ENCODE data around the gene PNPLA2.

The PNPLA2 gene

GRCh38 chr11:846496-847098, 27.9 kb downstream of the PNPLA2 start:
- no peak for FAIRE-seq

GRCh38 chr11:847876-848275, 29.2 kb downstream of the PNPLA2 start:
- FAIRE-seq: no peak

GRCh38 chr11:848380-848931, 29.7 kb downstream of the PNPLA2 start:
- no peak for FAIRE-seq

- no peak for FAIRE-seq
Observed at GRCh38 chr11:849104-849824, 30.6 kb downstream of the PNPLA2 start.

- no peak for FAIRE-seq
Observed at GRCh38 chr11:849951-850774, 31.4 kb downstream of the PNPLA2 start.

- FAIRE-seq: no peak
Observed at GRCh38 chr11:850775-851763, 32.4 kb downstream of the PNPLA2 start.

- FAIRE-seq: no peak
Observed at GRCh38 chr11:852762-853161, 34.0 kb downstream of the PNPLA2 start.

- no peak for FAIRE-seq
Observed at GRCh38 chr11:853682-854448, 35.2 kb downstream of the PNPLA2 start.

- FAIRE-seq: no peak
Observed at GRCh38 chr11:854601-855329, 36.1 kb downstream of the PNPLA2 start.

GRCh38 chr11:855330-855674, 36.6 kb downstream of the PNPLA2 start:
- no peak for FAIRE-seq

- FAIRE-seq: no peak
Observed at GRCh38 chr11:855796-856195, 37.1 kb downstream of the PNPLA2 start.

- FAIRE-seq: no peak
Observed at GRCh38 chr11:856397-856796, 37.7 kb downstream of the PNPLA2 start.

- FAIRE-seq: no peak
Observed at GRCh38 chr11:858053-858761, 39.5 kb downstream of the PNPLA2 start.

GRCh38 chr11:858762-859339, 40.1 kb downstream of the PNPLA2 start:
- no peak for FAIRE-seq

GRCh38 chr11:859394-860131, 40.8 kb downstream of the PNPLA2 start:
- no peak for FAIRE-seq

GRCh38 chr11:860234-861104, 41.8 kb downstream of the PNPLA2 start:
- FAIRE-seq: no peak

- no peak for FAIRE-seq
Observed at GRCh38 chr11:861105-861479, 42.4 kb downstream of the PNPLA2 start.

GRCh38 chr11:862081-862661, 43.5 kb downstream of the PNPLA2 start:
- no peak for FAIRE-seq
